MM.1S (cell line): ENCODE measurements around the gene SEZ6L.

Experiments used
- DNase-seq: peaks from one replicate; pipeline ENCODE4 v3.0.0-alpha.2; 2015
- H2AFZ ChIP-seq: fragments of 300-600 bp; sonication (generic); 2 replicates; pipeline ENCODE4 v1.6.0; 2016; ENCODE audit warnings: antibody characterized with exemption, low read length
- H3F3A ChIP-seq: fragments of 300-600 bp; sonication (generic); 2 replicates; pipeline ENCODE4 v1.6.1; 2016; ENCODE audit warnings: mild to moderate bottlenecking, antibody characterized with exemption, low read length, moderate library complexity, mixed read lengths; ENCODE audit not compliant: insufficient read depth
- H3K27ac ChIP-seq: fragments of 300-600 bp; sonication (generic); 2 replicates; pipeline ENCODE4 v1.5.1; 2016; ENCODE audit warnings: mild to moderate bottlenecking, low read length
- H3K27me3 ChIP-seq: fragments of 300-600 bp; sonication (generic); replicated peaks from 2 replicates; pipeline ENCODE4 v1.6.0; 2016; ENCODE audit warnings: low read length; ENCODE audit not compliant: insufficient read depth
- H3K36me3 ChIP-seq: fragments of 300-600 bp; sonication (generic); replicated peaks from 2 replicates; pipeline ENCODE4 v1.6.1; 2016; ENCODE audit warnings: mild to moderate bottlenecking, low read length, mixed read lengths; ENCODE audit not compliant: insufficient read depth
- H3K4me1 ChIP-seq: fragments of 300-600 bp; sonication (generic); 2 replicates; pipeline ENCODE4 v1.6.1; 2016; ENCODE audit warnings: low read length, mixed read lengths
- H3K4me2 ChIP-seq: fragments of 300-600 bp; sonication (generic); 2 replicates; pipeline ENCODE4 v1.6.0; 2016; ENCODE audit warnings: low read depth, low read length
- H3K4me3 ChIP-seq: fragments of 300-600 bp; sonication (generic); 2 replicates; pipeline ENCODE4 v1.5.1; 2016; ENCODE audit warnings: low read length, mixed read lengths
- H3K79me2 ChIP-seq: fragments of 300-600 bp; sonication (generic); 2 replicates; pipeline ENCODE4 v1.6.1; 2016; ENCODE audit warnings: mixed run types, low read length, mixed read lengths
- H3K9ac ChIP-seq: fragments of 300-600 bp; sonication (generic); 2 replicates; pipeline ENCODE4 v1.6.1; 2016; ENCODE audit warnings: low read length, mixed read lengths
- H3K9me2 ChIP-seq: fragments of 300-600 bp; sonication (generic); replicated peaks from 2 replicates; pipeline ENCODE4 v1.6.1; 2016; ENCODE audit warnings: mild to moderate bottlenecking, low read length, mixed read lengths; ENCODE audit not compliant: insufficient read depth
- H3K9me3 ChIP-seq: fragments of 300-600 bp; sonication (generic); replicated peaks from 2 replicates; pipeline ENCODE4 v1.6.1; 2016; ENCODE audit warnings: mild to moderate bottlenecking, low read length, mixed read lengths; ENCODE audit not compliant: insufficient read depth
- H4K20me1 ChIP-seq: fragments of 300-600 bp; sonication (generic); 2 replicates; pipeline ENCODE4 v1.6.1; 2016; ENCODE audit warnings: mild to moderate bottlenecking, low read length, moderate library complexity, mixed read lengths; ENCODE audit not compliant: insufficient read depth
- EZH2 ChIP-seq: fragments of 300-600 bp; sonication (generic); optimal IDR thresholded peaks from 2 replicates; pipeline ENCODE3; 2017; ENCODE audit warnings: low read depth, mild to moderate bottlenecking, antibody characterized with exemption, low read length, mixed read lengths
- EZH2phosphoT487 ChIP-seq: fragments of 300-600 bp; sonication (generic); IDR thresholded peaks from 2 replicates; pipeline ENCODE4 v1.6.1; 2018; ENCODE audit warnings: antibody characterized with exemption, low read length
- TF ChIP-seq, protein P1 (sequence below): fragments of 300-600 bp; sonication (generic); IDR thresholded peaks from 2 replicates; pipeline ENCODE4 v1.5.1; 2016; ENCODE audit warnings: antibody characterized with exemption, low read length, mixed read lengths

The SEZ6L gene

DNA sequence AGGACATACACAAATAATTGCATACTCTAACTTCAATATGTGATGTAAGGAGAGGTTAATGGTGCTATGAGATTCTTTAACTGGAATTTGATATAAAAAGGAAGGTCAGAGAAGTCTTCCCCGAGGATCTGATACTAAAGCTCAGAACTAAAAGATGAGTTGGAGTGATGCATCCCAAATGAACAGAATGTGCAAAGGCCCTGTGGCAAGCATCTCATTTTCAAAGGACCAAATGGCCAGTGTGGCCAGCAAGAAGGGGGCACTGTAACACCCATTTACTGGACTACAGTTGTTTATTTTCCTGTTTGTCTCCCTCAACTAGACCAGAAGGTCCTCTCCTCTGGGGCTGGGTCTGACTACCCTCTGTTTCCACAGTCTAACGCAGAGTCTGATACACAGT, 144.9 kb downstream of the SEZ6L start:
- H3K9me2 ChIP-seq = no peaks in the 10 kb centered on the region
- no peak overlapping the region for H3K4me2 ChIP-seq
- H3F3A ChIP-seq = no peaks in the 10 kb centered on the region
- H4K20me1 ChIP-seq = no peaks in the 10 kb centered on the region
- H3K4me3 ChIP-seq = no peak overlapping the region
- no peak overlapping the region for H3K9ac ChIP-seq
- H3K4me1 ChIP-seq = no peaks in the 10 kb centered on the region
- TF ChIP-seq EZH2 (no peak), EZH2phosphoT487 (no peak)
- TF ChIP-seq, protein P1, sequence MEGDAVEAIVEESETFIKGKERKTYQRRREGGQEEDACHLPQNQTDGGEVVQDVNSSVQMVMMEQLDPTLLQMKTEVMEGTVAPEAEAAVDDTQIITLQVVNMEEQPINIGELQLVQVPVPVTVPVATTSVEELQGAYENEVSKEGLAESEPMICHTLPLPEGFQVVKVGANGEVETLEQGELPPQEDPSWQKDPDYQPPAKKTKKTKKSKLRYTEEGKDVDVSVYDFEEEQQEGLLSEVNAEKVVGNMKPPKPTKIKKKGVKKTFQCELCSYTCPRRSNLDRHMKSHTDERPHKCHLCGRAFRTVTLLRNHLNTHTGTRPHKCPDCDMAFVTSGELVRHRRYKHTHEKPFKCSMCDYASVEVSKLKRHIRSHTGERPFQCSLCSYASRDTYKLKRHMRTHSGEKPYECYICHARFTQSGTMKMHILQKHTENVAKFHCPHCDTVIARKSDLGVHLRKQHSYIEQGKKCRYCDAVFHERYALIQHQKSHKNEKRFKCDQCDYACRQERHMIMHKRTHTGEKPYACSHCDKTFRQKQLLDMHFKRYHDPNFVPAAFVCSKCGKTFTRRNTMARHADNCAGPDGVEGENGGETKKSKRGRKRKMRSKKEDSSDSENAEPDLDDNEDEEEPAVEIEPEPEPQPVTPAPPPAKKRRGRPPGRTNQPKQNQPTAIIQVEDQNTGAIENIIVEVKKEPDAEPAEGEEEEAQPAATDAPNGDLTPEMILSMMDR = no peak
- H3K79me2 ChIP-seq = no peaks in the 10 kb centered on the region
- H3K27ac ChIP-seq = no peak overlapping the region
- H3K36me3 ChIP-seq = no peaks in the 10 kb centered on the region
- no peak for DNase-seq
- no peak overlapping the region for H2AFZ ChIP-seq
- peaks cover 87% of the 10 kb centered on the region for H3K27me3 ChIP-seq
- H3K9me3 ChIP-seq = no peaks in the 10 kb centered on the region

DNA sequence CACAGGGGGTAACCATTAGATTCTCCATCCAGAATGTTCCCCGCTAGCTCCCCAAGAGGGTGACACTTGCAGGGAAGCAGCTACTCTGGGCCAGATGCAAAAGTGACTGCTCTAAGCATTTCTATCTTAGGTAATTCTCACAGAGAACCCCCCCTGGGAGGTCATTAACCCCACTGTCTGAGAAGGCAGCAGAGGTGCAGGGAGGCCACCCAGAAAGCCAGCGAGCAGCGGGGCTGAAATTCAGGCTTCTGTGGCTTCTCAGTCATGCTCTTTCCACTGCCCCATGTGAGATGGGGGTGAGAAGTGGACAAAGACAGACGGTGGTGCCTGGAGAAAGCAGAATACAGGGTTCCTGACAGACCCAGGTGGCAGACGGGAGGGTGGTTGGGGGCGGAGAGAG, 145.4 kb downstream of the SEZ6L start:
- H3K9me3 ChIP-seq = no peaks in the 10 kb centered on the region
- no peaks in the 10 kb centered on the region for H3F3A ChIP-seq
- H3K36me3 ChIP-seq = no peaks in the 10 kb centered on the region
- no peak overlapping the region for H3K4me2 ChIP-seq
- no peaks in the 10 kb centered on the region for H4K20me1 ChIP-seq
- DNase-seq = no peak
- H3K27me3 ChIP-seq = peaks cover 91% of the 10 kb centered on the region
- TF ChIP-seq EZH2phosphoT487 (no peak), EZH2 (no peak)
- TF ChIP-seq, protein P1 = no peak
- H3K79me2 ChIP-seq = no peaks in the 10 kb centered on the region
- no peaks in the 10 kb centered on the region for H3K9me2 ChIP-seq
- no peak overlapping the region for H3K27ac ChIP-seq
- H3K9ac ChIP-seq = no peak overlapping the region
- no peak overlapping the region for H2AFZ ChIP-seq
- H3K4me3 ChIP-seq = no peak overlapping the region
- H3K4me1 ChIP-seq = no peaks in the 10 kb centered on the region

- Histone ChIP-seq H3K9me2 (no peaks in the 10 kb centered on the region), H3K36me3 (no peaks in the 10 kb centered on the region), H3K4me1 (no peaks in the 10 kb centered on the region), H2AFZ (no peak overlapping the region), H3K9me3 (no peaks in the 10 kb centered on the region), H4K20me1 (no peaks in the 10 kb centered on the region), H3K27me3 (peaks cover 93% of the 10 kb centered on the region), H3K9ac (no peak overlapping the region), H3F3A (no peaks in the 10 kb centered on the region), H3K4me2 (no peak overlapping the region), H3K79me2 (no peaks in the 10 kb centered on the region), H3K4me3 (no peak overlapping the region), H3K27ac (no peak overlapping the region)
- no peak for DNase-seq
- TF ChIP-seq EZH2phosphoT487 (no peak), EZH2 (no peak)
- TF ChIP-seq, protein P1 = no peak
Measured at GRCh38 chr22:26316732-26317285, 147.5 kb downstream of the SEZ6L start.
